ENCODE measurements around the gene CSNK1G1.

DNA sequence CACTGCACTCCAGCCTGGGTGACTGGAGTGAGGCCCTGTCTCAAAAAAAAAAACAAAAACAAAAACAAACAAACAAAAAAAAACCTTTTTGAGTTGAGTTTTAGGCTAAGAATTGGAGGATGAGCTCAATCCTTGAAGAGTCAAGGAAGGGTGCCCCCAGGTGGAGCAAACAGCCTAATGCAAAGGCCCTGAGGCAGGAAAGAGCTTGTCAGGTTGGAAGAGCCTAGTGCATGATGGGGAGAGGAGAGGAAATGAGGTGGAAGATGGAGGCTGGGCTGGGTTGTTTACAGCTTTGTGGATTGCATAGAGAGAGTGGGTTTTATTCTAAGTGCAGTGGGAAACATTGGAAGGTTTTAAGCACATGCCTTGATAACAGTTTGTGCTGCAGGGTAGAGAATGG is 206.5 kb downstream of the CSNK1G1 start:
- TF ChIP-seq POLR2A (IDR thresholded peaks at IDR 0.05; ENCODE audit: control extremely low read depth in 1 of 2, low read depth in 2 of 2, low read length in 2 of 2) = no peak
- no peak for TF ChIP-seq GTF2F1 (IDR thresholded peaks at IDR 0.05; ENCODE audit: borderline replicate concordance, low read depth, low read length)
- TF ChIP-seq JUN (IDR thresholded peaks at IDR 0.05; ENCODE audit: low read depth, low read length) = no peak
- TF ChIP-seq, protein P1, sequence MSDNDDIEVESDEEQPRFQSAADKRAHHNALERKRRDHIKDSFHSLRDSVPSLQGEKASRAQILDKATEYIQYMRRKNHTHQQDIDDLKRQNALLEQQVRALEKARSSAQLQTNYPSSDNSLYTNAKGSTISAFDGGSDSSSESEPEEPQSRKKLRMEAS (IDR thresholded peaks at IDR 0.05) = no peak
- TF ChIP-seq CHD2 (IDR thresholded peaks at IDR 0.05; ENCODE audit: low read length) = no peak
- TF ChIP-seq, protein P2, sequence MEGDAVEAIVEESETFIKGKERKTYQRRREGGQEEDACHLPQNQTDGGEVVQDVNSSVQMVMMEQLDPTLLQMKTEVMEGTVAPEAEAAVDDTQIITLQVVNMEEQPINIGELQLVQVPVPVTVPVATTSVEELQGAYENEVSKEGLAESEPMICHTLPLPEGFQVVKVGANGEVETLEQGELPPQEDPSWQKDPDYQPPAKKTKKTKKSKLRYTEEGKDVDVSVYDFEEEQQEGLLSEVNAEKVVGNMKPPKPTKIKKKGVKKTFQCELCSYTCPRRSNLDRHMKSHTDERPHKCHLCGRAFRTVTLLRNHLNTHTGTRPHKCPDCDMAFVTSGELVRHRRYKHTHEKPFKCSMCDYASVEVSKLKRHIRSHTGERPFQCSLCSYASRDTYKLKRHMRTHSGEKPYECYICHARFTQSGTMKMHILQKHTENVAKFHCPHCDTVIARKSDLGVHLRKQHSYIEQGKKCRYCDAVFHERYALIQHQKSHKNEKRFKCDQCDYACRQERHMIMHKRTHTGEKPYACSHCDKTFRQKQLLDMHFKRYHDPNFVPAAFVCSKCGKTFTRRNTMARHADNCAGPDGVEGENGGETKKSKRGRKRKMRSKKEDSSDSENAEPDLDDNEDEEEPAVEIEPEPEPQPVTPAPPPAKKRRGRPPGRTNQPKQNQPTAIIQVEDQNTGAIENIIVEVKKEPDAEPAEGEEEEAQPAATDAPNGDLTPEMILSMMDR (IDR thresholded peaks at IDR 0.05; ENCODE audit: control extremely low read depth in 1 of 3, insufficient read depth in 1 of 3, low read depth in 1 of 3, low read length in 3 of 3) = peak; percentile 12 to 38 (median 24); a peak in 3 of 4 replicates
- no peak for TF ChIP-seq RFX5 (IDR thresholded peaks at IDR 0.05; ENCODE audit: borderline replicate concordance, low read depth, low read length)
- no peak for TF ChIP-seq CHD1 (IDR thresholded peaks at IDR 0.05; ENCODE audit: low read depth, low read length)
- no peak for TF ChIP-seq POLR2AphosphoS5 (IDR thresholded peaks at IDR 0.05; ENCODE audit: low read depth, low read length)
